Measurements from ENCODE around the gene EPS8L3. TPM values are rescaled to one million over a fixed set of nuclear protein-coding genes. Genes with fewer than 3 reads are reported as not detected.

Gene EPS8L3
- total RNA-seq, 1 experiment from 2014 or later = not detected

DNA sequence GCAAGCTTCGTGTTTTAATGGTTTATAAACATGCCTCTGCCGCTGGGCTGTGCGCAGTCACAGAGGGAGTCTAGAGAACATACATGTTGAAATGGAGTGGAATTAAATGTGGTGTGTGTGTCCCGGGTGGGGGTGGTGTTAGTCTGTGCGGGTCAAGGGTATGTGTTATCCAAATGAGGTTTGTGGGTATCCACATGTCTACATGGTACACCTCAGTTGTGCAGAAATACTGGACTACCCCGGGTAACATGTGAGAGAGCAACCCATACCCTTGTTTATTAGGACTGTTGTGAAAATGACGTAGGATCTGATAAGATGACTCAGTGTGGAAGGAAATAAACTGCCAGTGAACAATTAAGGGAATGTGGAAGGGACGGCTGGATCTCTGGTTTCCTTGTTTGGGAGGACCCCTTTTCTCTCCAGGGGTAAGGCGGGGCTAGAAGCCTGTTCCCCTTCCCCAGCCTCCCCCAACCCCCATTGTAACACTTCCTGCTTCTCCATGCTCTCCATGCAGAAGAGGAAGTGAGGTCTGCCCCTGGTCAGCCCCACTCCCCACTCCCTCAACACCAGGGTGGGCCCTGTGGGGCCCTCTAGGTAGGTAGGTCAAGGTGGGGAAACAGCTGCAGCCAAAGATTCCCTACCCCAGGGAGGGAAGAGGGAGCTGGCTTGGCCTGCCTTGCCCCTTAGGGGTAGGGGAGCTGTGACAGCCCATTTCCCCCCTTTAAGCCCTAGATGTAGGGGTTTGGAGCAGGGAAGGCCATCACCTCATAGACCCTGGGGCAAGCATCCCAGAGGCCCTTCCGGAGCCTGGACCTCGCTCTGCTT is 690 bp downstream of the EPS8L3 start:
- TF ChIP-seq CTCF (conservative IDR thresholded peaks at IDR 0.05; ENCODE audit: low read depth, low read length) = no peak
- TF ChIP-seq EZH2 (IDR thresholded peaks at IDR 0.05; ENCODE audit: borderline replicate concordance, low read depth, low read length, poor library complexity, severe bottlenecking) = no peak
- no TSS peak for BruUV-seq (replicated peaks)
- H3K4me3 ChIP-seq (ENCODE audit: low read depth, low read length, poor library complexity, severe bottlenecking) = no peak overlapping the region
- no peaks in the 10 kb centered on the region for H3K4me1 ChIP-seq (ENCODE audit: insufficient read depth, low read length, poor library complexity, severe bottlenecking)
- H3K27ac ChIP-seq (ENCODE audit: low read depth, low read length, poor library complexity, severe bottlenecking) = no peak overlapping the region
- DNase-seq (ENCODE audit: low spot score) = peak; percentile 24
- intact Hi-C loops (cut with micrococcal nuclease; ENCODE audit: unreplicated experiment) = no loop called here
- CTCF ChIA-PET = no interaction called here
- POLR2A ChIA-PET (ENCODE audit: low non-redundant PET) = no interaction called here
- H3K27me3 ChIP-seq (replicated peaks; ENCODE audit: insufficient read depth, low read depth, low read length, poor library complexity) = no peaks in the 10 kb centered on the region
- H3K36me3 ChIP-seq (ENCODE audit: insufficient read depth, low read length, poor library complexity, severe bottlenecking) = no peaks in the 10 kb centered on the region
- no peaks in the 10 kb centered on the region for H3K9me3 ChIP-seq (ENCODE audit: low read depth, low read length, poor library complexity, severe bottlenecking)

DNA sequence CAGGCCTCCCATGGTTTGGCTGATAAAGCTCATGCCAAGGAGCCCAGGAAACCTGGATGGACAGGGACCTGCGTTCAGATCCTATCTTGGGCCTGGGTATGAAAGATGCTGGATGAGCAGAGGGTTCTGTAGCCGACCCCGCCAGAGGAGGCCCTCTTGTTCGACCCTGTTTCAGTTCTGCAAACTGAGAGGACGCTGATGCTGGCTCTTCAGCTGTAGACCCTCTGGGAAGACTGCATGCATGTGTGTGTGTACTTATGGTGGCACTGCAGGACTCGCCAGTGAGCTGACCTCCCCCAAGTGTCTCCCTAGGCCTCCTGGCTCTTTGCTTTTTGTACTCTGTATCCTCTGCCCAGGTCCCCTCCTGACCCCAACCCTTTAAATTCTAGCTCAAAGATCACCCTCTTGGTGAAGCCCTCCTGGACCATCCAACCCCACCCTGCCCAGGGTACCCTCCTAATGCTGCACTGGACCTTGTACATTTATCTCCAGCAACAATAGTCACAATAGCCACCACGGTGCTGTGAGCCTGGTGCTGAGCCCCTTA is 1.6 kb downstream of the EPS8L3 start:
- intact Hi-C loops (cut with micrococcal nuclease; ENCODE audit: unreplicated experiment) = no loop called here
- no peak for DNase-seq (ENCODE audit: low spot score)
- Histone ChIP-seq H3K9me3 (ENCODE audit: low read depth, low read length, poor library complexity, severe bottlenecking) (no peaks in the 10 kb centered on the region), H3K36me3 (ENCODE audit: insufficient read depth, low read length, poor library complexity, severe bottlenecking) (no peaks in the 10 kb centered on the region), H3K27ac (ENCODE audit: low read depth, low read length, poor library complexity, severe bottlenecking) (no peak overlapping the region), H3K4me3 (ENCODE audit: low read depth, low read length, poor library complexity, severe bottlenecking) (no peak overlapping the region), H3K27me3 (replicated peaks; ENCODE audit: insufficient read depth, low read depth, low read length, poor library complexity) (no peaks in the 10 kb centered on the region), H3K4me1 (ENCODE audit: insufficient read depth, low read length, poor library complexity, severe bottlenecking) (no peaks in the 10 kb centered on the region)
- BruUV-seq (replicated peaks) = no TSS peak
- CTCF ChIA-PET = interaction anchor here (0.5 kb wide), 1 partner anchor 245 kb away, joined by 3 read pairs; no protein-coding TSS in a partner anchor
- POLR2A ChIA-PET (ENCODE audit: low non-redundant PET) = no interaction called here
- TF ChIP-seq EZH2 (IDR thresholded peaks at IDR 0.05; ENCODE audit: borderline replicate concordance, low read depth, low read length, poor library complexity, severe bottlenecking) (no peak), CTCF (conservative IDR thresholded peaks at IDR 0.05; ENCODE audit: low read depth, low read length) (no peak)

DNA sequence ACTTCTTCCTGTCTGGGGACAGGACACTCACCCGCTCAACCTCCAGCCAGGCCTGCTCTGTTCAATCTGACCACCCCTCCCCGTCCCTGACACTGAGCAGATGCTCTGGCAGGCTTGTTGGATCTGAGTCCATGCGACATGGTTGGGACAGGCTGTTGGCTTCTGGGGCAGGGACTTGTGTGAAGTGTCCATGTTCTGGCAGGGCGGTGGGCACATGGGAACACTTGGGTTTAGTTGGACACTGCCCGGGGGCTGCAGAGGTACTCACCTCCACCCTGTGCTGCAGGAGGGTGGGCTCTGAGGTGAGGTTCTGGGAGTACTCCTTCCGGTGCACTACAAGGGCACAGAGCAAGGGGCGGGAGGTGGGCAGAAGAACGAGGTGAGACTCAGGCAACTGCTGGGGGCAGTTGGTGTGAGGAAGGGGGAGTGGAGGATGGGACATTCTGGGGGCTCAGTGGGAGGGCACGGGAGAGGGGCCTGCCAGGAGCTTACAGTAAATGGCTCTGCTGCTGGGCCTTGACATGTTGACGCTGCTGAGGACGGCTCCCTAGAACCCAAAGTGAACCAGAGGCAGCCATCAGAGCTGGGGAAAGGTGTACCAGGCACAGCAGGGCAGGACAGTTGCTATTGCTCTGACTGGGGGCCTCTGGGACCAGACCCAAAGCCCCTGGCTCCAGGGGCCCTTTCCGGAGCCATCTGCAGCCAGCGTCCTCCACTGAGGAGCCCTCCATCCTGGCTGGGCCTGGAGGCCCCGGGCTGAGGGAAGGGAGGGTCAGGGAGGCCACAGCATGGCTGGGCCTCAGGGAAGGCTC is 2.3 kb downstream of the EPS8L3 start:
- CTCF ChIA-PET = interaction anchor here (0.5 kb wide), 1 partner anchor 246 kb away, joined by 3 read pairs; no protein-coding TSS in a partner anchor

More for the DNA sequence above, 2.3 kb downstream of the EPS8L3 start:
- H3K27ac ChIP-seq (ENCODE audit: low read depth, low read length, poor library complexity, severe bottlenecking) = no peak overlapping the region
- no peak overlapping the region for H3K4me3 ChIP-seq (ENCODE audit: low read depth, low read length, poor library complexity, severe bottlenecking)
- POLR2A ChIA-PET (ENCODE audit: low non-redundant PET) = no interaction called here
- H3K4me1 ChIP-seq (ENCODE audit: insufficient read depth, low read length, poor library complexity, severe bottlenecking) = no peaks in the 10 kb centered on the region
- no peaks in the 10 kb centered on the region for H3K27me3 ChIP-seq (replicated peaks; ENCODE audit: insufficient read depth, low read depth, low read length, poor library complexity)
- intact Hi-C loops (cut with micrococcal nuclease; ENCODE audit: unreplicated experiment) = no loop called here
- no peak for DNase-seq (ENCODE audit: low spot score)
- no peak for TF ChIP-seq EZH2 (IDR thresholded peaks at IDR 0.05; ENCODE audit: borderline replicate concordance, low read depth, low read length, poor library complexity, severe bottlenecking)
- TF ChIP-seq CTCF (conservative IDR thresholded peaks at IDR 0.05; ENCODE audit: low read depth, low read length) = no peak
- no peaks in the 10 kb centered on the region for H3K9me3 ChIP-seq (ENCODE audit: low read depth, low read length, poor library complexity, severe bottlenecking)
- no TSS peak for BruUV-seq (replicated peaks)
- H3K36me3 ChIP-seq (ENCODE audit: insufficient read depth, low read length, poor library complexity, severe bottlenecking) = no peaks in the 10 kb centered on the region

Data from A673 (cell line).